ENCODE data around the gene ZNF805.
"Not testable (repeated sequence)": the region's sequence is repeated elsewhere in the genome, so short reads cannot be mapped to it uniquely, and the experiment has no call there.

Gene ZNF805

GRCh38 chr19:57192993-57193392, 47.4 kb upstream of the ZNF805 start:
- H2BK12ac ChIP-seq (ENCODE audit: low read length), result no peak overlapping the region

DNA sequence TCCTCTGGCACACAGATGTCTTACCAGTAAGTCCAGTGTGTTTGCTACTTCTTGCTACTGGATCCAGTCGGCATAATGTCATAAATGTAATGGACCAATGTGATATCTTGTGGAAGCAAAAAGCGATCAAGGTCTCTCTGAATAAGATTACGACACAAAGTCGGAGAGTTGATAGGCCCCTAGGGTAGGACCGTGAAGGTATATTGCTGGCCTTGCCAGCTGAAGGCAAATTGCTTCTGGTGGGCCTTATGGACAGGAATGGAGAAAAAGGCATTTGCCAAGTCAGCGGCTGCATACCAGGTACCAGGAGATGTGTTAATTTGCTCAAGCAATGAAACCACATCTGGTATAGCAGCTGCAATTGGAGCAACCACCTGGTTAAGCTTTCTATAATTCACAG, 42.6 kb upstream of the ZNF805 start:
- not testable (repeated sequence) for H3K23ac ChIP-seq (ENCODE audit: low read depth, low read length, poor library complexity); H4K91ac ChIP-seq (ENCODE audit: low read depth, low read length, poor library complexity); H2BK15ac ChIP-seq (ENCODE audit: low read length); H3K9ac ChIP-seq (ENCODE audit: low read depth, low read length, poor library complexity); DNase-seq (ENCODE audit: low spot score); H3K18ac ChIP-seq (ENCODE audit: low read length); H2AK5ac ChIP-seq (ENCODE audit: low read depth, low read length); H3K27me3 ChIP-seq (ENCODE audit: control insufficient read depth in 3 of 3, insufficient read depth in 3 of 3, low read depth in 1 of 3, low read length in 3 of 3); H2BK5ac ChIP-seq (ENCODE audit: low read length); H3K14ac ChIP-seq (ENCODE audit: low read length); H2BK12ac ChIP-seq (ENCODE audit: low read length); H3K4me2 ChIP-seq (ENCODE audit: insufficient read depth, low read length, poor library complexity, severe bottlenecking); H3K27ac ChIP-seq (replicated peaks; ENCODE audit: low read length); H3K4me3 ChIP-seq (ENCODE audit: low read length in 2 of 2); H3K4ac ChIP-seq (ENCODE audit: low read length); H4K8ac ChIP-seq (ENCODE audit: low read depth, low read length); H2BK120ac ChIP-seq (ENCODE audit: low read depth, low read length); H3K79me1 ChIP-seq (ENCODE audit: low read depth, low read length); H3K4me1 ChIP-seq (ENCODE audit: control insufficient read depth in 2 of 2, insufficient read depth in 1 of 2, low read depth in 1 of 2, low read length in 2 of 2); H2AFZ ChIP-seq (ENCODE audit: low read length)
- Histone ChIP-seq H3K9me3 (replicated peaks in 1 of 2; ENCODE audit: control insufficient read depth in 2 of 2, insufficient read depth in 1 of 2, low read depth in 1 of 2, low read length in 2 of 2) (peaks cover 3 to 16% of the 10 kb centered on the region in 2 donors), H3K36me3 (replicated peaks in 1 of 2; ENCODE audit: control insufficient read depth in 2 of 2, insufficient read depth in 2 of 2, low read length in 2 of 2) (peaks cover 40 to 99% of the 10 kb centered on the region in 2 donors)
- no CpG with 5 or more reads among the region's 6 CpGs for WGBS, 2 donors (ENCODE audit: extremely low coverage in 2 of 2, insufficient read length in 2 of 2, insufficient replicate concordance in 1 of 2)

More at GRCh38 chr19:57192993-57193392, 47.4 kb upstream of the ZNF805 start:
- Histone ChIP-seq H3K23ac (ENCODE audit: low read depth, low read length, poor library complexity) (no peak overlapping the region), H3K4me1 (ENCODE audit: control insufficient read depth in 2 of 2, insufficient read depth in 1 of 2, low read depth in 1 of 2, low read length in 2 of 2) (peaks cover 0 to 8% of the 10 kb centered on the region in 2 donors), H3K14ac (ENCODE audit: low read length) (no peak overlapping the region), H4K91ac (ENCODE audit: low read depth, low read length, poor library complexity) (no peak overlapping the region), H2BK5ac (ENCODE audit: low read length) (no peak overlapping the region), H2AK5ac (ENCODE audit: low read depth, low read length) (no peak overlapping the region), H2BK15ac (ENCODE audit: low read length) (no peak overlapping the region), H3K79me1 (ENCODE audit: low read depth, low read length) (peaks cover 7% of the 10 kb centered on the region), H3K18ac (ENCODE audit: low read length) (no peak overlapping the region), H3K4me3 (ENCODE audit: low read length in 2 of 2) (peak overlapping the region in 1 of 2 donors; percentile 87), H2BK120ac (ENCODE audit: low read depth, low read length) (no peak overlapping the region), H3K4ac (ENCODE audit: low read length) (no peak overlapping the region), H4K8ac (ENCODE audit: low read depth, low read length) (no peak overlapping the region), H3K4me2 (ENCODE audit: insufficient read depth, low read length, poor library complexity, severe bottlenecking) (no peak overlapping the region), H2AFZ (ENCODE audit: low read length) (no peak overlapping the region), H3K27ac (replicated peaks; ENCODE audit: low read length) (no peak overlapping the region), H3K27me3 (ENCODE audit: control insufficient read depth in 3 of 3, insufficient read depth in 3 of 3, low read depth in 1 of 3, low read length in 3 of 3) (no peaks in the 10 kb centered on the region), H3K9me3 (replicated peaks in 1 of 2; ENCODE audit: control insufficient read depth in 2 of 2, insufficient read depth in 1 of 2, low read depth in 1 of 2, low read length in 2 of 2) (peaks cover 17 to 31% of the 10 kb centered on the region in 2 donors), H3K9ac (ENCODE audit: low read depth, low read length, poor library complexity) (no peak overlapping the region), H3K36me3 (replicated peaks in 1 of 2; ENCODE audit: control insufficient read depth in 2 of 2, insufficient read depth in 2 of 2, low read length in 2 of 2) (peaks cover 31 to 54% of the 10 kb centered on the region in 2 donors)
- DNase-seq (ENCODE audit: low spot score), result no peak
- WGBS, 2 donors (ENCODE audit: extremely low coverage in 2 of 2, insufficient read length in 2 of 2, insufficient replicate concordance in 1 of 2), result no CpG with 5 or more reads among the region's 5 CpGs

DNA sequence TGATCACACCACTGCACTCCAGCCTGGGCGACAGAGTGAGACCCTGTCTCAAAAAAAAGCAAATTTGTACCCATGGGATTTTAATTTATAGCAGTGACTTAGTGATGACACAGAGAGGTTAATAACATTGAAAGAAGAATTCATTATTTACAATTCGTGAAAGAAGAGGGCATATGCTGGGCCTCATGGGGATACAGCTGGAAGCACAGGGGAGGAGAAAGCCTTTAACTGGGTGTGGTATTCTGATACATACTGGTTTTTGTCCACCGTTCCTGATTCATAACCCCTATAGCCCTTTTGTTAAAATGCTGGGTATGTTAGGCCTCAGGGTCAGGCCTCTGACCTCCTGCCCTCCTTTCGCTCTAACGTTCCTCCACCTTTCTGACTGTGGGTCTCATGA, 38.3 kb upstream of the ZNF805 start:
- Histone ChIP-seq H2BK5ac (ENCODE audit: low read length) (no peak overlapping the region), H4K91ac (ENCODE audit: low read depth, low read length, poor library complexity) (no peak overlapping the region), H2BK15ac (ENCODE audit: low read length) (no peak overlapping the region), H3K79me1 (ENCODE audit: low read depth, low read length) (peaks cover 15% of the 10 kb centered on the region), H3K4me3 (ENCODE audit: low read length in 2 of 2) (no peak overlapping the region), H3K4me2 (ENCODE audit: insufficient read depth, low read length, poor library complexity, severe bottlenecking) (no peak overlapping the region), H3K18ac (ENCODE audit: low read length) (no peak overlapping the region), H2AK5ac (ENCODE audit: low read depth, low read length) (no peak overlapping the region), H2BK12ac (ENCODE audit: low read length) (no peak overlapping the region), H2AFZ (ENCODE audit: low read length) (no peak overlapping the region), H3K4me1 (ENCODE audit: control insufficient read depth in 2 of 2, insufficient read depth in 1 of 2, low read depth in 1 of 2, low read length in 2 of 2) (no peaks in the 10 kb centered on the region), H3K9ac (ENCODE audit: low read depth, low read length, poor library complexity) (no peak overlapping the region), H3K36me3 (replicated peaks in 1 of 2; ENCODE audit: control insufficient read depth in 2 of 2, insufficient read depth in 2 of 2, low read length in 2 of 2) (peaks cover 25 to 91% of the 10 kb centered on the region in 2 donors), H3K23ac (ENCODE audit: low read depth, low read length, poor library complexity) (no peak overlapping the region), H2BK120ac (ENCODE audit: low read depth, low read length) (no peak overlapping the region), H4K8ac (ENCODE audit: low read depth, low read length) (no peak overlapping the region), H3K4ac (ENCODE audit: low read length) (no peak overlapping the region), H3K27me3 (ENCODE audit: control insufficient read depth in 3 of 3, insufficient read depth in 3 of 3, low read depth in 1 of 3, low read length in 3 of 3) (no peaks in the 10 kb centered on the region), H3K27ac (replicated peaks; ENCODE audit: low read length) (no peak overlapping the region), H3K9me3 (replicated peaks in 1 of 2; ENCODE audit: control insufficient read depth in 2 of 2, insufficient read depth in 1 of 2, low read depth in 1 of 2, low read length in 2 of 2) (peaks cover 0 to 21% of the 10 kb centered on the region in 2 donors), H3K14ac (ENCODE audit: low read length) (no peak overlapping the region)
- no peak for DNase-seq (ENCODE audit: low spot score)
- whole genome bisulfite sequencing, 2 donors (ENCODE audit: extremely low coverage in 2 of 2, insufficient read length in 2 of 2, insufficient replicate concordance in 1 of 2), result no CpG with 5 or more reads among the region's 5 CpGs

DNA sequence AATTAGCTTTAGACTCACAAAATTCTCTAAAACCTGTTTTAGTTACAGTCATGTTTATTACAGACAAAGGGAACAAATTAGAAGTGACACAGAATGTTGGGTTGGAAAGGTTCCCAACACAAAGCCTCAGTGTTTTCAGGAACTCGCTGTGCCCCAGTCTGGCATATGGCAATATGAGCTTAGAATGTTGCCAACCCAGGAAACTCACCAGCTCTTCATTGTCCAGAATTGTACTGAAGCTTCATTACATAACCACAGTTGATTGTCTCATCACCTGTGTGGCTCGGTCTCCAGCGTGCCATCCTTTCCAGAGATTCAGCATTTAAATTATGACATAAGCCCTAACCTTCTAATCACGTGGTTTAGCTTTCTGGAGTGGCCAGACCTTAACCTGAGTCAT, 30.1 kb upstream of the ZNF805 start:
- DNase-seq (ENCODE audit: low spot score), result no peak
- Histone ChIP-seq H3K18ac (ENCODE audit: low read length) (no peak overlapping the region), H2AK5ac (ENCODE audit: low read depth, low read length) (no peak overlapping the region), H4K91ac (ENCODE audit: low read depth, low read length, poor library complexity) (no peak overlapping the region), H2BK15ac (ENCODE audit: low read length) (no peak overlapping the region), H3K4me2 (ENCODE audit: insufficient read depth, low read length, poor library complexity, severe bottlenecking) (no peak overlapping the region), H3K4ac (ENCODE audit: low read length) (no peak overlapping the region), H3K27me3 (ENCODE audit: control insufficient read depth in 3 of 3, insufficient read depth in 3 of 3, low read depth in 1 of 3, low read length in 3 of 3) (no peaks in the 10 kb centered on the region), H3K14ac (ENCODE audit: low read length) (no peak overlapping the region), H3K9me3 (replicated peaks in 1 of 2; ENCODE audit: control insufficient read depth in 2 of 2, insufficient read depth in 1 of 2, low read depth in 1 of 2, low read length in 2 of 2) (peaks cover 0 to 19% of the 10 kb centered on the region in 2 donors), H3K36me3 (replicated peaks in 1 of 2; ENCODE audit: control insufficient read depth in 2 of 2, insufficient read depth in 2 of 2, low read length in 2 of 2) (peaks cover 33 to 92% of the 10 kb centered on the region in 2 donors), H2BK120ac (ENCODE audit: low read depth, low read length) (no peak overlapping the region), H4K8ac (ENCODE audit: low read depth, low read length) (no peak overlapping the region), H2BK12ac (ENCODE audit: low read length) (no peak overlapping the region), H3K23ac (ENCODE audit: low read depth, low read length, poor library complexity) (no peak overlapping the region), H2BK5ac (ENCODE audit: low read length) (no peak overlapping the region), H3K4me1 (ENCODE audit: control insufficient read depth in 2 of 2, insufficient read depth in 1 of 2, low read depth in 1 of 2, low read length in 2 of 2) (no peaks in the 10 kb centered on the region), H3K79me1 (ENCODE audit: low read depth, low read length) (no peaks in the 10 kb centered on the region), H3K9ac (ENCODE audit: low read depth, low read length, poor library complexity) (no peak overlapping the region), H3K27ac (replicated peaks; ENCODE audit: low read length) (no peak overlapping the region), H2AFZ (ENCODE audit: low read length) (no peak overlapping the region), H3K4me3 (ENCODE audit: low read length in 2 of 2) (no peak overlapping the region)
- no CpG with 5 or more reads among the region's 4 CpGs for WGBS, 2 donors (ENCODE audit: extremely low coverage in 2 of 2, insufficient read length in 2 of 2, insufficient replicate concordance in 1 of 2)

Measured in neuronal stem cell (in vitro differentiated cells).